IMR-90 (cell line): ENCODE data around the gene NBPF14. TPM values are rescaled to one million over a fixed set of nuclear protein-coding genes. Genes with fewer than 3 reads are reported as not detected.
"Not testable (repeated sequence)": the region's sequence is repeated elsewhere in the genome, so short reads cannot be mapped to it uniquely, and the experiment has no call there.

Experiments
- ATAC-seq: fragments of 200-7000 bp; cut with Tn5 transposase; 2 replicates; pipeline ENCODE4 v1.9.1; 2020; ENCODE audit warnings: low read depth, mild to moderate bottlenecking, moderate library complexity
- BruUV-seq: library from RNA; stranded (reverse); fragments of 400-500 nt; replicated peaks from 2 replicates; lab custom pipeline; 2021; lab: Mats Ljungman, UMichigan
- CTCF ChIA-PET: fragments of 300-600 bp; formaldehyde crosslinking; extraction: SDS; loops from one replicate; lab custom pipeline; 2021; ENCODE audit warnings: antibody characterized with exemption; lab: Yijun Ruan, JAX
- POLR2A ChIA-PET: fragments of 300-600 bp; sonication (Branson Sonifier 250); formaldehyde crosslinking; loops from one replicate; lab custom pipeline; 2022; ENCODE audit warnings: antibody characterized with exemption; ENCODE audit not compliant: unreplicated experiment; lab: Charles Lee
- DNase-seq: peaks from one replicate; pipeline ENCODE4 v3.0.0; 2013
- H2AFZ ChIP-seq: replicated peaks from 2 replicates; pipeline ENCODE3; 2013; ENCODE audit warnings: low read length, mild to moderate bottlenecking; ENCODE audit not compliant: poor library complexity
- H2AK5ac ChIP-seq: 2 replicates; pipeline ENCODE4 v1.6.1; 2013; ENCODE audit warnings: low read depth, low read length, inconsistent platforms
- H2AK9ac ChIP-seq: replicated peaks from 2 replicates; pipeline ENCODE3; 2013; ENCODE audit warnings: mild to moderate bottlenecking, low read depth, low read length, moderate library complexity; ENCODE audit not compliant: poor library complexity
- H2BK120ac ChIP-seq: 2 replicates; pipeline ENCODE4 v1.6.1; 2013; ENCODE audit warnings: low read depth, low read length, inconsistent platforms
- H2BK15ac ChIP-seq: 3 replicates; pipeline ENCODE4 v1.6.1; 2013; ENCODE audit warnings: low read depth, low read length, inconsistent platforms
- H2BK20ac ChIP-seq: 2 replicates; pipeline ENCODE4 v1.6.1; 2013; ENCODE audit warnings: low read depth, mild to moderate bottlenecking, inconsistent platforms, low read length, moderate library complexity
- H2BK5ac ChIP-seq: 2 replicates; pipeline ENCODE4 v1.6.1; 2013; ENCODE audit warnings: mild to moderate bottlenecking, low read depth, low read length, inconsistent platforms; ENCODE audit not compliant: poor library complexity, severe bottlenecking
- H3K14ac ChIP-seq: replicated peaks from 2 replicates; pipeline ENCODE4 v1.6.1; 2013; ENCODE audit warnings: low read depth, low read length, inconsistent platforms
- H3K18ac ChIP-seq: 2 replicates; pipeline ENCODE4 v1.6.1; 2013; ENCODE audit warnings: low read depth, low read length, control low read depth
- H3K23ac ChIP-seq: 2 replicates; pipeline ENCODE4 v1.6.1; 2013; ENCODE audit warnings: low read depth, low read length, inconsistent platforms
- H3K27ac ChIP-seq: 2 replicates; pipeline ENCODE4 v1.5.1; 2013; ENCODE audit warnings: mild to moderate bottlenecking, control low read depth, low read length; ENCODE audit not compliant: insufficient read depth
- H3K27me3 ChIP-seq: 2 replicates; pipeline ENCODE4 v1.6.1; 2013; ENCODE audit warnings: low read length; ENCODE audit not compliant: control insufficient read depth, insufficient read depth
- H3K36me3 ChIP-seq: 2 replicates; pipeline ENCODE4 v1.6.1; 2013; ENCODE audit warnings: low read length, mixed read lengths; ENCODE audit not compliant: control insufficient read depth, insufficient read depth
- H3K4ac ChIP-seq: 2 replicates; pipeline ENCODE4 v1.6.1; 2013; ENCODE audit warnings: low read depth, low read length, inconsistent platforms
- H3K4me1 ChIP-seq: 2 replicates; pipeline ENCODE4 v1.6.1; 2013; ENCODE audit warnings: low read length, mixed read lengths; ENCODE audit not compliant: control insufficient read depth, insufficient read depth
- H3K4me2 ChIP-seq: 2 replicates; pipeline ENCODE4 v1.6.1; 2013; ENCODE audit warnings: low read depth, mild to moderate bottlenecking, control low read depth, low read length, moderate library complexity
- H3K4me3 ChIP-seq: 2 replicates; pipeline ENCODE4 v1.5.1; 2013; ENCODE audit warnings: low read depth, mild to moderate bottlenecking, control low read depth, low read length, moderate library complexity; ENCODE audit not compliant: insufficient read depth
- H3K56ac ChIP-seq: 2 replicates; pipeline ENCODE4 v1.6.1; 2013; ENCODE audit warnings: low read length, inconsistent platforms; ENCODE audit not compliant: insufficient read depth; ENCODE audit errors: extremely low read depth
- H3K79me1 ChIP-seq, 2 experiments: 2 replicates each; pipeline ENCODE4 v1.6.1; 2013; ENCODE audit warnings: low read length in 2 of 2, inconsistent platforms in 1 of 2, low read depth in 1 of 2
- H3K9ac ChIP-seq: 2 replicates; pipeline ENCODE4 v1.6.1; 2013; ENCODE audit warnings: low read depth, low read length, control low read depth
- H3K9me1 ChIP-seq: 2 replicates; pipeline ENCODE4 v1.6.1; 2013; ENCODE audit warnings: low read length, inconsistent platforms; ENCODE audit not compliant: insufficient read depth
- H3K9me3 ChIP-seq: 2 replicates; pipeline ENCODE4 v1.6.1; 2013; ENCODE audit warnings: low read length; ENCODE audit not compliant: control insufficient read depth, insufficient read depth
- H4K20me1 ChIP-seq: 2 replicates; pipeline ENCODE4 v1.6.1; 2013; ENCODE audit warnings: low read length, inconsistent platforms; ENCODE audit not compliant: insufficient read depth
- H4K5ac ChIP-seq: 2 replicates; pipeline ENCODE4 v1.6.1; 2013; ENCODE audit warnings: mild to moderate bottlenecking, low read depth, low read length, control low read depth
- H4K8ac ChIP-seq, 2 experiments: 2 replicates each; pipeline ENCODE4 v1.6.1; 2013; ENCODE audit warnings: low read depth in 2 of 2, low read length in 2 of 2, control low read depth in 1 of 2, inconsistent platforms in 1 of 2
- H4K91ac ChIP-seq: 2 replicates; pipeline ENCODE4 v1.6.1; 2013; ENCODE audit warnings: low read depth, low read length, inconsistent platforms; ENCODE audit not compliant: insufficient read depth
- BHLHE40 ChIP-seq: fragments of 150-350 bp; IDR thresholded peaks from 2 replicates; pipeline ENCODE4 v1.6.1; 2016; ENCODE audit warnings: mild to moderate bottlenecking, low read depth, low read length
- MAFK ChIP-seq: IDR thresholded peaks from 2 replicates; pipeline ENCODE4 v1.6.1; 2012; ENCODE audit warnings: low read depth, low read length, improper control_type of control experiment
- MAZ ChIP-seq: IDR thresholded peaks from 2 replicates; pipeline ENCODE4 v1.6.1; 2012; ENCODE audit warnings: low read depth, mild to moderate bottlenecking, low read length, improper control_type of control experiment, moderate library complexity, borderline replicate concordance
- NFE2L2 ChIP-seq: fragments of 150-350 bp; IDR thresholded peaks from 2 replicates; pipeline ENCODE4 v1.6.1; 2016; ENCODE audit warnings: low read depth, mild to moderate bottlenecking, low read length
- POLR2A ChIP-seq: IDR thresholded peaks from 2 replicates; pipeline ENCODE4 v1.6.1; 2012; ENCODE audit warnings: mild to moderate bottlenecking, low read depth, low read length
- WGBS, 2 experiments: methylation state at CpG; one replicate each; pipeline versions ENCODE4 v1.1.5 to v1.1.7; 2013; ENCODE audit warnings: missing lambda C conversion rate in 2 of 2; ENCODE audit not compliant: insufficient read length in 1 of 2; ENCODE audit errors: extremely low coverage in 2 of 2; 5-methylcytosine and 5-hydroxymethylcytosine counted together
- dilution Hi-C: fragments of 300-500 bp; cut with HindIII; formaldehyde crosslinking; loops from one replicate; pipeline ENCODE4 v1.14.3; 2018; ENCODE audit warnings: low sequenced_read_pairs; ENCODE audit not compliant: unreplicated experiment
- in situ Hi-C: fragments of 300-500 bp; cut with MboI; formaldehyde crosslinking; loops from 3 replicates; pipeline ENCODE4 v1.14.3; 2019; ENCODE audit warnings: low sequenced_read_pairs, inconsistent platforms, mixed read lengths
- intact Hi-C: fragments of 100-400 bp; cut with micrococcal nuclease; formaldehyde crosslinking; loops from 2 replicates; pipeline ENCODE4 v1.10.0; 2022
- polyA plus RNA-seq, 3 experiments: library from polyadenylated mRNA; depleted of rRNA; stranded (reverse); fragments of >200 nt; gene quantifications; 2 replicates each; pipeline ENCODE4 v1.2.3, GENCODE V29; 2012; ENCODE audit warnings: low replicate concordance in 1 of 3
- total RNA-seq: library from RNA; depleted of rRNA; stranded (reverse); fragments of >200 nt; gene quantifications from 2 replicates; pipeline ENCODE4 v1.2.3, GENCODE V29; 2012

NBPF14 gene
- total and polyA plus RNA-seq, 2 of the 4 experiments (the other 2 are of a cell fraction): 16.5 to 43.7 TPM

- intact Hi-C loops, H3K27ac ChIP-seq: not testable (repeated sequence)
- DNase-seq: peak; percentile 98
These were observed 73.1 kb downstream of the NBPF14 start for GRCh38 chr1:148522561-148523204.

GRCh38 chr1:148522072-148522471 lies 73.7 kb downstream of the NBPF14 start:
- Histone ChIP-seq H3K4me2 (0 out of 2 replicates have a peak overlapping the region, but pooled peaks have one; percentile 4), H4K8ac (peak overlapping the region; percentile 46 to 86; a peak in 2 of 4 replicates), H3K4me3 (0 out of 2 replicates have a peak overlapping the region, but pooled peaks have one; percentile 10)
- CTCF ChIA-PET, H4K91ac ChIP-seq, intact Hi-C loops, H4K20me1 ChIP-seq, H3K9ac ChIP-seq, POLR2A ChIA-PET, H2BK5ac ChIP-seq, H3K23ac ChIP-seq, H3K4ac ChIP-seq, H3K14ac ChIP-seq, H2BK15ac ChIP-seq, in situ Hi-C loops, dilution Hi-C loops, H3K4me1 ChIP-seq, H2AK5ac ChIP-seq, H4K5ac ChIP-seq, H2AFZ ChIP-seq, H3K27ac ChIP-seq, H2BK120ac ChIP-seq, H3K56ac ChIP-seq, H3K36me3 ChIP-seq, H3K9me3 ChIP-seq, H3K79me1 ChIP-seq, H2BK20ac ChIP-seq, H2AK9ac ChIP-seq, H3K9me1 ChIP-seq, H3K18ac ChIP-seq, H3K27me3 ChIP-seq, BruUV-seq: not testable (repeated sequence)
- no CpG with 5 or more reads among the region's 23 CpGs for WGBS, 2 experiments
- DNase-seq (peak; percentile 76), ATAC-seq (peak; percentile 52)

More at GRCh38 chr1:148522561-148523204, 73.1 kb downstream of the NBPF14 start:
- H3K14ac ChIP-seq, H3K9me1 ChIP-seq, H3K36me3 ChIP-seq, H2AK5ac ChIP-seq, H3K4me1 ChIP-seq, H3K79me1 ChIP-seq, H4K20me1 ChIP-seq, H2BK20ac ChIP-seq, H3K23ac ChIP-seq, POLR2A ChIA-PET, H3K56ac ChIP-seq, H4K8ac ChIP-seq, H2BK5ac ChIP-seq, dilution Hi-C loops, H3K9ac ChIP-seq, H3K4ac ChIP-seq, H4K5ac ChIP-seq, H3K9me3 ChIP-seq, H3K18ac ChIP-seq, H2BK15ac ChIP-seq, CTCF ChIA-PET, in situ Hi-C loops, H4K91ac ChIP-seq, H2BK120ac ChIP-seq, H3K27me3 ChIP-seq: not testable (repeated sequence)
- Histone ChIP-seq H3K4me3 (peak overlapping the region; percentile 10), H2AK9ac (peak overlapping the region; percentile 37), H2AFZ (peak overlapping the region; percentile 77), H3K4me2 (peak overlapping the region; percentile 78)
- TF ChIP-seq NFE2L2 (peak; percentile 48; the same call in 1 of the 2 replicates), MAZ (peak; percentile 84), MAFK (peak; percentile 90), POLR2A (peak; percentile 94; the same call in 1 of the 2 replicates), BHLHE40 (peak; percentile 48; the same call in 1 of the 2 replicates)
- ATAC-seq: peak; percentile 92
- BruUV-seq: TSS peak; percentile 100
- WGBS, 2 experiments: 0% methylated on average over 5 of the region's 30 CpGs; no CpG with 5 or more reads in 1 of the 2 experiments
